ENCODE results near the gene RXRA. TPM values are rescaled to one million over a fixed set of nuclear protein-coding genes. Genes with fewer than 3 reads are reported as not detected.
A peak's percentile ranks its signal among the peaks of the same experiment; 100 is the strongest.

RXRA gene
- total RNA-seq, 1 donor from 2014 or later: 85.7 TPM

DNA sequence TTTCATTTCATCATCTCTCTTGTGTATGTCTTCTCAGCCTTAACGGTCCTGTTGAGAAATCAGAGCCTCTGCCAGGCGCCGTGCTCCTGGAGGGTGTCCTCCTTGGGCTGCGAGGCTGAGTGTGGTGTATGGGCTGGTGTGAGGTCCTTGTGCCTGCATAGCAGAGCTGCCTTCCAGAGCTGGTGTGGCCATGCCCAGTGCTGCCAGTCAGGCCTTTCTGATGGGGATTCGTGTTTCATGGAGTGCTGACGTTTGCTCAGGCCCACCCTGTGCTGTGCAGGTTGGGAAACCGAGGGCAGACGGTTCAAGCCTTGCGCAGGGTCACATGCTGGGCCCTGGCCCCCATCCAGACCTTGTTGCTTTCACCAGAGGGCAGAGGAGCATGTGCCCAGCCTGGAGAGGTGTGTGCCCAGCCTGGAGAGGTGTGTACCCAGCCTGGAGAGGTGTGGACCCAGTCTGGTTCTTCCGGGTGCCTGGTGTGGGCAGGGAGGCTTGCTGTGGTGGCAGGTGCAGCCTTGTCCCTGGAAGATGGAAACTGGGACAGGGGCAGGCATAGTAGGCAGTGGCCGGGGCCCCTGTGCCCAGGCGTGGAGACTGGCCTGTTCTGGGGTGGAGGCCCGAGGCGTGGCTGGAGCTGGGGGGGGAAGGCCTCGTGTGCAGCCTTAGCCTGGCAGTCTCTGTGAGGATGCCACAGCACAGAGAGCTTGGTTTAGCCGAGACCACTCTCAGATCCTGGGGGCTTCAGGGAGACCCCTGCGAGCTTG lies 84.0 kb downstream of the RXRA start:
- Histone ChIP-seq H3K27ac (peak overlapping the region; percentile 76), H3K27me3 (ENCODE audit: low read depth) (no peaks in the 10 kb centered on the region), H3K9me3 (no peaks in the 10 kb centered on the region), H3K4me1 (peaks cover 97% of the 10 kb centered on the region), H3K4me3 (no peak overlapping the region), H3K36me3 (peaks cover 32% of the 10 kb centered on the region)
- TF ChIP-seq CTCF (IDR thresholded peaks at IDR 0.05): no peak
- ATAC-seq: peak; percentile 62 to 68
- intact Hi-C loops (cut with DNase I): no loop called here
- DNase-seq: peak; percentile 89

- H3K4me1 ChIP-seq: peaks cover 91% of the 10 kb centered on the region
- DNase-seq: no peak
Observed at GRCh38 chr9:134410835-134411217, 84.6 kb downstream of the RXRA start.

GRCh38 chr9:134411440-134412297 lies 85.4 kb downstream of the RXRA start:
- Histone ChIP-seq H3K9me3 (no peaks in the 10 kb centered on the region), H3K27ac (no peak overlapping the region), H3K4me3 (no peak overlapping the region), H3K27me3 (ENCODE audit: low read depth) (no peaks in the 10 kb centered on the region), H3K36me3 (peaks cover 40% of the 10 kb centered on the region), H3K4me1 (peaks cover 82% of the 10 kb centered on the region)
- DNase-seq (no peak), ATAC-seq (no peak)
- no peak for TF ChIP-seq CTCF (IDR thresholded peaks at IDR 0.05)
- intact Hi-C loops (cut with DNase I): no loop called here

More at GRCh38 chr9:134410835-134411217, 84.6 kb downstream of the RXRA start:
- intact Hi-C loops (cut with DNase I): no loop called here
- TF ChIP-seq CTCF (IDR thresholded peaks at IDR 0.05): no peak
- Histone ChIP-seq H3K9me3 (no peaks in the 10 kb centered on the region), H3K36me3 (peaks cover 32% of the 10 kb centered on the region), H3K4me3 (no peak overlapping the region), H3K27me3 (ENCODE audit: low read depth) (no peaks in the 10 kb centered on the region), H3K27ac (peak overlapping the region; percentile 18)
- no peak for ATAC-seq

DNA sequence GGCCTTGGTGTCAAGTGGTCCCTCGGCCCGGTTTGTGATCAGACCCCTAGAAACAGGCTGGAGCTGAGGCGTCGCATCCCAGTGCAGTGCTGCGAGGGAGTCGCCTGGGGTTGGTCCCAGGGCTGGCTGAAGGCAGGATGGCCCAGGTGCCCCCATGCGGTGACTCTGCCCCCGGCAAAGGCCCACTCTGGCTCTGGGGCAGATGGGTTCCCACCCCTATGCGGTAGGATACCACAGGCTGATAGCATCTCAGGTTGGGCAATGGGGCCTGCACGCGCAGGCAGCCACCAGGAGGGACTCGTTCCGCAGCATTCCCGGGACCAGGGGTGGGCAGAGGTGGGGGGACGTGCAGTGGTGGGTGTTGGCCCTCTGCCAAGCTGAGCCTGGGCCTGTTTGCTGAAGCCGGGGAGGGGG lies 86.0 kb downstream of the RXRA start:
- no peaks in the 10 kb centered on the region for H3K9me3 ChIP-seq
- H3K27ac ChIP-seq: no peak overlapping the region
- intact Hi-C loops (cut with DNase I): no loop called here
- DNase-seq (no peak), ATAC-seq (no peak)
- peaks cover 76% of the 10 kb centered on the region for H3K4me1 ChIP-seq
- peaks cover 46% of the 10 kb centered on the region for H3K36me3 ChIP-seq
- no peak for TF ChIP-seq CTCF (IDR thresholded peaks at IDR 0.05)
- H3K4me3 ChIP-seq: no peak overlapping the region
- H3K27me3 ChIP-seq (ENCODE audit: low read depth): no peaks in the 10 kb centered on the region

GRCh38 chr9:134413112-134413715 lies 87.0 kb downstream of the RXRA start:
- ATAC-seq (no peak), DNase-seq (no peak)
- Histone ChIP-seq H3K9me3 (no peaks in the 10 kb centered on the region), H3K4me3 (no peak overlapping the region), H3K36me3 (peaks cover 55% of the 10 kb centered on the region), H3K27ac (no peak overlapping the region), H3K4me1 (peaks cover 67% of the 10 kb centered on the region), H3K27me3 (ENCODE audit: low read depth) (no peaks in the 10 kb centered on the region)
- no peak for TF ChIP-seq CTCF (IDR thresholded peaks at IDR 0.05)
- intact Hi-C loops (cut with DNase I): no loop called here

All from lower lobe of right lung (tissue), 2 donors.